Lung (tissue), 12 donors: Measurements from ENCODE around the gene FUS. TPM values are rescaled to one million over a fixed set of nuclear protein-coding genes. Genes with fewer than 3 reads are reported as not detected.

ENCODE experiments used
- ATAC-seq: fragments of 200-7000 bp; cut with Tn5 transposase; one replicate; pipeline ENCODE4 v1.9.1; 2020; ENCODE audit warnings: moderate number of reproducible peaks; ENCODE audit not compliant: insufficient read depth, low FRiP score
- DNase-seq, 3 donors: peaks; one replicate each; pipeline ENCODE4 v3.0.0-alpha.2; 2013 to 2017
- H3K27ac ChIP-seq, 2 donors: one replicate each; pipeline ENCODE4 v1.5.1; 2013; ENCODE audit warnings: mild to moderate bottlenecking in 2 of 2, moderate library complexity in 2 of 2, control low read depth in 1 of 2, inconsistent platforms in 1 of 2, low read depth in 1 of 2, low read length in 1 of 2
- H3K27me3 ChIP-seq, 3 donors: one replicate each; pipeline ENCODE4 v1.5.1; 2013; ENCODE audit warnings: low read length in 2 of 3; ENCODE audit not compliant: control insufficient read depth in 3 of 3, insufficient read depth in 3 of 3
- H3K36me3 ChIP-seq, 4 donors: one replicate each; pipeline ENCODE4 v1.5.1; 2013; ENCODE audit warnings: low read length in 4 of 4, mild to moderate bottlenecking in 1 of 4, moderate library complexity in 1 of 4; ENCODE audit not compliant: control insufficient read depth in 4 of 4, insufficient read depth in 4 of 4
- H3K4me1 ChIP-seq, 5 donors: one replicate each; pipeline ENCODE4 v1.5.1; 2013; ENCODE audit warnings: low read length in 5 of 5, mild to moderate bottlenecking in 2 of 5, moderate library complexity in 1 of 5; ENCODE audit not compliant: control insufficient read depth in 5 of 5, insufficient read depth in 5 of 5
- H3K4me3 ChIP-seq: one replicate; pipeline ENCODE4 v1.5.1; 2013; ENCODE audit warnings: mild to moderate bottlenecking, control low read depth, moderate library complexity
- H3K9ac ChIP-seq, 2 donors: one replicate each; pipeline ENCODE4 v1.5.1; 2013; ENCODE audit warnings: low read length in 2 of 2, control low read depth in 1 of 2; ENCODE audit not compliant: insufficient read depth in 1 of 2
- H3K9me3 ChIP-seq, 4 donors: one replicate each; pipeline ENCODE4 v1.5.1; 2013; ENCODE audit warnings: low read length in 3 of 4, mild to moderate bottlenecking in 1 of 4, moderate library complexity in 1 of 4; ENCODE audit not compliant: control insufficient read depth in 4 of 4, insufficient read depth in 3 of 4
- CTCF ChIP-seq: IDR thresholded peaks from 2 replicates; pipeline ENCODE4 v1.5.1; 2012; ENCODE audit warnings: mild to moderate bottlenecking; ENCODE audit errors: control extremely low read depth, extremely low read depth
- WGBS, 2 donors: extraction: QIAGEN DNeasy Blood & Tissue Kit; methylation state at CpG; one replicate each; pipeline ENCODE4 v1.1.7; 2013; 5-methylcytosine and 5-hydroxymethylcytosine counted together
- polyA plus RNA-seq, 2 donors: library from polyadenylated mRNA; stranded (reverse); fragments of 200-250 nt; gene quantifications; one replicate each; pipeline ENCODE4 v1.2.1, GENCODE V29; 2013
- total RNA-seq, 2 donors: library from RNA; depleted of rRNA in 1 of 2; stranded (reverse); fragments of >200 nt in 1 of 2; gene quantifications; one replicate each; pipeline ENCODE4 v1.2.1, GENCODE V29; 2014 to 2021
- donor health status: control.
- donor health status: control.
- donor health status: Bipolar disorder and iron deficiency.
- donor health status: healthy.
- donor health status: DM: yes; HTN: yes; CAD: no.

Gene FUS
- total and polyA plus RNA-seq, 4 donors: 110 to 272 (median 242) TPM

- Histone ChIP-seq H3K27ac (peak overlapping the region in 1 of 2 donors; percentile 60), H3K9me3 (no peaks in the 10 kb centered on the region)
- ATAC-seq: no peak
These were observed 48.5 kb upstream of the FUS start for GRCh38 chr16:31131416-31131815.

GRCh38 chr16:31131841-31132271 lies 48.1 kb upstream of the FUS start:
- no peaks in the 10 kb centered on the region for H3K27me3 ChIP-seq
- 82 to 84% methylated on average over 5 of the region's 5 CpGs for WGBS, 2 donors
- no peak for DNase-seq
- peaks cover 15 to 34% (median 23%) of the 10 kb centered on the region in 4 donors for H3K36me3 ChIP-seq
- TF ChIP-seq CTCF: no peak
- H3K9ac ChIP-seq: no peak overlapping the region
- ATAC-seq: no peak
- H3K27ac ChIP-seq: peak overlapping the region in 1 of 2 donors; percentile 60
- no peaks in the 10 kb centered on the region for H3K9me3 ChIP-seq
- H3K4me3 ChIP-seq: no peak overlapping the region
- peaks cover 0 to 42% (median 7%) of the 10 kb centered on the region in 5 donors for H3K4me1 ChIP-seq

More at GRCh38 chr16:31131416-31131815, 48.5 kb upstream of the FUS start:
- TF ChIP-seq CTCF: no peak
- Histone ChIP-seq H3K4me1 (peaks cover 0 to 41% (median 7%) of the 10 kb centered on the region in 5 donors), H3K27me3 (no peaks in the 10 kb centered on the region), H3K9ac (no peak overlapping the region), H3K4me3 (no peak overlapping the region), H3K36me3 (peaks cover 15 to 35% (median 24%) of the 10 kb centered on the region in 4 donors)
- no peak for DNase-seq
- 77 to 87% methylated on average over 11 of the region's 11 CpGs for WGBS, 2 donors

GRCh38 chr16:31132303-31132979 lies 47.5 kb upstream of the FUS start:
- Histone ChIP-seq H3K27ac (peak overlapping the region in 1 of 2 donors; percentile 60), H3K36me3 (peaks cover 15 to 29% (median 19%) of the 10 kb centered on the region in 4 donors), H3K9ac (no peak overlapping the region), H3K27me3 (no peaks in the 10 kb centered on the region), H3K9me3 (no peaks in the 10 kb centered on the region), H3K4me3 (no peak overlapping the region), H3K4me1 (peaks cover 0 to 42% (median 7%) of the 10 kb centered on the region in 5 donors)
- ATAC-seq: no peak
- 84 to 90% methylated on average over 20 of the region's 20 CpGs for WGBS, 2 donors
- DNase-seq: no peak
- TF ChIP-seq CTCF: no peak
